ENCODE data around the gene AXIN1.
"Not testable (repeated sequence)": the region's sequence is repeated elsewhere in the genome, so short reads cannot be mapped to it uniquely, and the experiment has no call there.

The AXIN1 gene

DNA sequence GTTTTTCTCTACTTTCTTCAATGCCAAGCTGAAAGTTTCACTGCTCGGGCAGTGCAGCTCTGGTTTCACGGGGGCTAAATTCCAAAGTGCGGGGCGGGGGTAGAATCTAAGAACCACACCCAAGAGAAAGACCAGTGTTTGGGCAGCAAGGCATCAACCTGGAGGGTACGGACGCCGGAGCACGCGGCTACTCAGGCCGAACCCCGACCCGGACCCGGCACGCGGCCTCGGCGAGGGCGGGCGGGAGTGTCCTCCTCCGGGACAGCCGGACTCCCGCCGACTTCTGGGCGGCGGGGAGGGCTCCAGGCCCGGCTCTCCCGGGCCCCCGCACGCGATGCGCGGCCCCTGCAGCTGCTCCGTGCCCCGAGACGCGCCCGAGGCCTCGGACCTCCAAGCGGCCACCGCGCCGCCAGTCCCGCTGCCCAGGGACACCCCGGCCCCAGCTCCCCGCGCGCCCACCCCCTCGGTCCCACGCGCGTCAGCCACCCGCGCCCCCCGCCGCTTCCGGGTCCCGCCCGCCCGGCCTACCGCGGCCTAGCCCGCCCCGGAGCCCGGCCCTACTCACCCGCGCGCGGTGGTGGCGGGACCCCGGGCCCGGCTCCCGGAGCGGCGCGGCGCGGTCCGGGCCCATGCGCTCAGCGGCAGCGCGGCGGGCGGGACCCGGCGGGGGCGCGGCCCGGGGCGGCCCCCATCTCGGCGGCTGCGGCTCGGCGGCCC lies 561 bp downstream of the AXIN1 start:
- peak; percentile 51 for DNase-seq

DNA sequence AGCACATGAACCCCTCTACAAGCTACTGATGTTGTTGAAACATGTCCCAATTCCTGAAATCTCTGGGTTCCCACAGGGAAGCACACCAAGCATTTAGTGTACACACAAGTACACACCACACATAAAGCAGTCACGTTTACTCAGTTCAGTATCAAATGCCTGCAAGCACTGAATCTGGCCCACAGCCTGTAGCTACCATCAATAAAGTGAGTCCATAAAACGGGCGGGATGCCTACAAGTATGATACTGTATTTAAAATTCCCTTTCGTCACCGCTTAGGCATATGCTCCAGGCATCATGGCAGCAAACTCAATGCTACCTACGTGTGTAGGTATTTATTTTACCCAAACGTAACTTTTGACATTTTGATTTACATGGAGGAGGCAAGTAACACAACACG lies 2.3 kb downstream of the AXIN1 start:
- DNase-seq = no peak
- ATAC-seq = no peak

More for the DNA sequence above, 561 bp downstream of the AXIN1 start:
- ATAC-seq = peak; percentile 21

DNA sequence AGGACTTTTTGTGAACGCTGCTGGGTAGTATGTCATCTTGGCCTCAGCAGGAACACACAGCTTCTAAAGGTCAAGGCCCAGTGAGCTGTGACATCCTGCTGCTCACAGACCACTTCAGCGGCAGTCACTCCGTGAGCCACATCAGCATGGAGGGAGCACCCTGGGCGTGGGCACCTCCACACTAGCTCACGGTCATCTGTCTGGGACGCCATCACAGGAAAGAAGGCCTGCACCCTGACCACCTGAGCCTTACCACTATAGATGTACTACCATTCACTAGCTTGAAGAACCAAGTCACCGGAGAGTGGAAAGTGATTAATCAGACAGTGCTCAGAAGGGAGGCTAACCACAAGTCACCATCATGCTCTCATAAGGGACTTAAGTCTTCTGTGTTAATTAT lies 3.3 kb downstream of the AXIN1 start:
- ATAC-seq (peak; percentile 39), DNase-seq (peak; percentile 38)

DNA sequence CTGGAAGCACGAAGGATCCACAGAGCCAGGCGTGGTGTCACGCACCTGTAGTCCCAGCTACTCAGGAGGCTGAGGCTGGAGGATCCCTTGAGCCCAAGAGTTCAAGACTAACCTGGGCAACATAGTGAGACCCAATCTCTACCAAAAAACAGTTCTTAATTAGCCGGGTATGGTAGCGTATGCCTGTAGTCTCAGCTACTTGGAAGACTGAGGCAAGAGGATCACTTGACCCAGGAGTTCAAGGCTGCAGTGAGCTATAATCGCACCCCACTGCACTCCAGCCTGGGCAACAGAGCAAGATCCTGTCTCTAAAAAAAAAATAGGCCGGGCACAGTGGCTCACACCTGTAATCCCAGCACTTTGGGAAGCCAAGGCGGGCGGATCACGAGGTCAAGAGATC lies 4.0 kb downstream of the AXIN1 start:
- DNase-seq, ATAC-seq: not testable (repeated sequence)

DNA sequence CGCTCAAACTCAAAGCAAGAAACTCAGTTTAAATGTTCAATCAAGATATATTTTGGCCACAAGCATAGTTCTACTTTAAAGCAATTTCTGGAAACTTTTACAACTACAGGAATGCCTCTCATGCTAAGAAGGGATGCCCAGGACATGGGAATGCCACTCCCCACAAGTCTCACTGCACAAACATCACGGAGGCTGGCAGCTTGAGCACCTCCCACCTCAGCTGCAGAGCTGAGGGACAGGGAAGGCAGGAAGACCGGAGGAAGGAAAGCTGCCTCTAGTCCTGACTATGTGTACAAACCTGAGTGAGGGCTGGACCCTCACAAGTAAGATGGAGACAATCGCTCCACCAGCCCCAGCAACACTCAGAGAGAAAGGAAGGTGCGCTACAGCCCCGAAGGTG lies 5.3 kb downstream of the AXIN1 start:
- ATAC-seq (no peak), DNase-seq (no peak)

DNA sequence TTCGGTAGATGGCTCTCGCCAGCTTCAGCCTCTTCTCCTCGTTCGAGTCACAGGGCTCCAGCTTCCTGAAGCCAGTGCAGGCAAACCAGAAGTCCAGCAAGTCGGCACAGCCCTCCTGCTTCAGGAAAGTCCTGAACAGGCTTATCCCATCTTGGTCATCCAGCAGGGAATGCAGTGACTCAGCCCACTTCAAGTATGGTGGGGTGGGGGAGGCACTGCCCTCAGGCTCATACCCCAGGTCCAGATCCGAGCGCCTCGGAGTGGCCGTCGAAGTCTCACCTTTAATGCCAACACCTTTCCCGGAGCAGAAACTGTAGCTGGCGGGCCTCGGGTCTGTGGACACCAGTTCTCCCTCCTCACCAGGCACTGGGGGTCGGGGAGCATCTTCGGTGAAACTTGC lies 5.9 kb downstream of the AXIN1 start:
- no peak for ATAC-seq
- DNase-seq = no peak

DNA sequence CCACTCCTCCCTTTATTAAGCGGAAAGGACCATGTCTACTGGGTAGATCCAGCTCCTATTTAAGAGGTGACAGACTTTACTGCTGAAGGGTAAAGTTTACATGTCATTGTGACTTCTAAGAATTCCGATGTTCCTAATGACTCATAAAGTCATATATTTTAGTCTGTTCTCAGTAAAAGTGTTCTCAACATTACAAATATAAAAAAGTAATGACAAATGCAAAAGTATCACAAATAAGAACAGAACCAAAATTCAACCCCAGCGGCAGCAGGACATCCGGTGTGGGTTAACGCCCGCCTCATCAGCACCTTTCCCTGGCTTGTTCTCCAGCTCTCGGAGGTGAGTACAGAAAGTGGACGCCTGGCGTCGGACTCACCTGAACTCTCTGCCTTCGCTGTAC lies 6.8 kb downstream of the AXIN1 start:
- ATAC-seq (no peak), DNase-seq (no peak)

DNA sequence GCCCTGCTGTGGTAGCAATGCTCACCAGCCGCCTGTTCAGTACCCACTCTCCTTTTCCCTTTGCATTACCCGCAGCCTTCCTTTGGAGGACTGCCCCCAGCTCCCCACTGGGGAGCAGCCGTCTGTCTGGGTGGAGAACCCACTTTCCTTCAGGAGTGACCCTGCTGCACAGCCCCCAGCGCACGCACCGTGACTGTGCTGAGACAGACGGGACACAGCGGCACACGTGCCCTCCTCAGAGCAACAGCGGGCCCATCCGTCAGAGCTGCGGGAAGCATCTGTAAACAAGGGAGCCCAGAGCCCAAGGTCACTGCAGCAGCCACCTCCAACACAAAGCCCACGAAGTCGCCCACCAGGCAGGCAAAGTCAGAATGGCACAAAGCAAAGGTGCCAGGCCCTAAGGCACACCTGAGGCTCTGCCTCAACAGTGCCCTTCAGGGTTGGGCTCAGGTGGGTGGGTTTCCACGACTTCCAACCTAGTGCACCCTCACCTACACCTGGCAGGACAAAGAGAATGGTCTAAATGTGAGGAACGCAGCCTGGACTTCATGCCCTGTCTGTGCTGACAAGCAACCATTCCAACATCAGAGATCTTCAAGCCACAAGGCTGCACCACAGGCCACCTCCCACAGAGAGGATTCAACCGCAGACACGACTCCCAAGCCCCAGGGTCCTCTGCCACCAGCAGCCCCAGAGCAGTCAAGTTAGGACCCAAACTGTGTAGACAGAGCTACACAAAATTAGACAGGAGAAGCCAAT lies 9.9 kb downstream of the AXIN1 start:
- DNase-seq = no peak
- peak; percentile 28 for ATAC-seq

DNA sequence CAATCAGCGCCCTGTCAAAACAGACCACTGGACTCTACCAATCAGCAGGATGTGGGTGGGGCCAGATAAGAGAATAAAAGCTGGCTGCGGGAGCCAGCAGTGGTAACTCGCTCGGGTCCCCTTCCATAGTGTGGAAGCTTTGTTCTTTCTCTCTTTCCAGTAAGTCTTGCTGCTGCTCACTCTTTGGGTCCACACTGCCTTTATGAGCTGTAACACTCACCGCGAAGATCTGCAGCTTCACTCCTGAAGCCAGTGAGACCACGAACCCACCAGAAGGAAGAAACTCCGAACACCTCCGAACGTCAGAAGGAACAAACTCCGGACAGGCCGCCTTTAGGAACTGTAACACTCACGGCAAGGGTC lies 10.6 kb downstream of the AXIN1 start:
- not testable (repeated sequence) for ATAC-seq, DNase-seq

DNA sequence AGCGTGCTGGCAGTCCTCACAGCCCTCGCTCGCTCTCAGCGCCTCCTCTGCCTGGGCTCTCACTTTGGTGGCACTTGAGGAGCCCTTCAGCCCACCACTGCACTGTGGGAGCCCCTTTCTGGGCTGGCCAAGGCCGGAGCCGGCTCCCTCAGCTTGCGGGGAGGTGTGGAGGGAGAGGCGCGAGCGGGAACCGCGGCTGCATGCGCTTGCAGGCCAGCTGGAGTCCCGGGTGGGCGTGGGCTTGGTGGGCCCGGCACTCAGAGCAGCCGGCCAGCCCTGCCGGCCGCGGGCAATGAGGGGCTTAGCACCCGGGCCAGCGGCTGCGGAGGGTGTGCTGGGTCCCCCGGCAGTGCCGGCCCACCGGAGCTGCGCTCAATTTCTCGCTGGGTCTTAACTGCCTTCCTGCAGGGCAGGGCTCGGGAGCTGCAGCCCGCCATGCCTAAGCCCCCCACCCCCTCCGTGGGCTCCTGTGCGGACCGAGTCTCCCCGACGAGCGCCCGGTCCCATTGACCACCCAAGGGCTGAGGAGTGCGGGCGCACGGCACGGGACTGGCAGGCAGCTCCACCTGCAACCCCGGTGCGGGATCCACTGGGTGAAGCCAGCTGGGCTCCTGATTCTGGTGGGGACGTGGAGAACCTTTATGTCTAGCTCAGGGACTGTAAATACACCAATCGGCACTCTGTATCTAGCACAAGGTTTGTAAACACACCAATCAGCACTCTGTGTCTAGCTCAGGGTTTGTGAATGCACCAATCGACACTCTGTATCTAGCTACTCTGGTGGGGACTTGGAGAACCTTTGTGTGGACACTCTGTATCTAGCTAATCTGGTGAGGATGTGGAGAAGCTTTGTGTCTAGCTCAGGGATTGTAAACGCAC lies 11.2 kb downstream of the AXIN1 start:
- DNase-seq, ATAC-seq: not testable (repeated sequence)

DNA sequence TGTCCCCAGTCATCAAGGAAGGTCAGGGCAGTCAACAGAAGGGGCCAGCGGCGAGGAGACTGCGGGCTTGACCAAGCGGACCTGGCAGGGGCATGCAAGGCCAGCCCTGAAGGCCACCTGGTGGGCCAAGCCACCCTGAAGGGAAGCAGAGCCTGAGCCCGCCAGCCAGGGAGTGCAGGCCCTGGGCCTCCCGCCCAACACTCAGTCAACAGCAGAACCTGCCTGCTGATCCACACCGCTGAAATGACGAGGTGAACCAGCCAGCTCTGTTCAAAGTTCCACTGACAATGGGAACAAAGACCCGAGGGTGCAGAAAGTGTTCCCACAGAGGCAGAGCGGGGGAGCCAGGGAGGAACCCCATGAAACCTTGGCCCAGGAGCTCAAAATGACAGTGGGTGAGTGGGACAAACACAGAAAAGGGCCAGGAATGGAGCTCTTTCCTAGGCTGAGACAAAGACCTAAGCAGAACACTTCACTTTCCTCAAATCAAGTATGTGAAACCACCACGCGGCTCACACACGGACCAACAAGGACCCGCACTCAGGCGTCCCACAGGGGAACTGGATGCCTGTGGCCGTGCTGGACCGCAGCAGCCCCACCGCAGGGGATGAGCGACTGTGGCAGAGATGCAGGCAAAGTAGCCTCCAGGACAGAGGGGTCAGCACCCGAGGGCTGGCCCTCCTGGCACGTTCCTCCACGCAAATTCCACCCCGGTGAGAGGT lies 12.0 kb downstream of the AXIN1 start:
- no peak for DNase-seq
- no peak for ATAC-seq

DNA sequence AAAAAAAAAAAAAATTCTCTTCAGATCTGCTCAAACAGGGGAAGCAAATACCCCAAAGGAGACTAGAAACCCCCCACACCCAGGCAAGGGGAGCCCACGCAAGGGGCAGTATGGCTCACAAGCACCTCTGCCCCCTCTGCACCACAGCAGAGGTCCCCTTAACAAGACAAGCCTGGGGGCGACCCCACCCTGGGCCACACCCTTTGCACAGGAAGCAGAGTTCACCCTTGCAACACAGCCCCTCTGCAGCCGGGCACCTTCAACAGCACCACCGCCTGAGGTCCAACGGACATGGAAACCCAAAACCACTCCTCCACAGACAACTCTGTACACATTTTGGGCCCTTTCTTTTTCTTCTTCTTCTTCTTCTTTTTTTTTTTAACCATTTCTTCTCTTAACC lies 12.8 kb downstream of the AXIN1 start:
- ATAC-seq (peak; percentile 25), DNase-seq (no peak)

DNA sequence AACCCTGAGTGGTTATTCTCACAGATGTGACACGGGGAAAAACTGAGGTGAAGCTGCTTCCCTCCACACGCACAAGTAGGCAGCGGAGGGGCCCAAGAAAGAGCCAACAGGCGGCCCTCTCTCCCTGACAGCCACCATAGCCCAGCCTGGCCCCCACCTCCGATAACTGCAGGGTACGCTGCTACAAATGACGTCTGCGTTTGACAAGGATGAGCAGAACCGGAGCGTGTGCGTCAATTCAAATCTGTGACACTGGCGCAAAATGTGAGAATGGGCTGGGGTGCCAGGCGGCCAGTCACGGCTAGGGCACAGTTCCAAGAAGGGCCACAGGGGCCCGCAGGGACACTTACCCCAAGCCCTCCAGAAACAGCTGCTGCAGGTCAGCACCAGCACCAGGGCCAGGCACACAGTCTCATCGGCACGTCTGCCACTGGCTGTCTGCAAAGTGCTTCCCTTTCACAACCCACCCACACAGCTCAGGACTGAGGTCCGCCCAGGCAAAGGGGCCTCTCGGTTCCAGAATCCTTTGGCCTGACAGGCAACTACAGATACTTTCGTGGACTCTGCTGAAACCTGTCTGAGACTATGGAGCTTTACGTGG lies 14.4 kb downstream of the AXIN1 start:
- ATAC-seq (no peak), DNase-seq (no peak)

DNA sequence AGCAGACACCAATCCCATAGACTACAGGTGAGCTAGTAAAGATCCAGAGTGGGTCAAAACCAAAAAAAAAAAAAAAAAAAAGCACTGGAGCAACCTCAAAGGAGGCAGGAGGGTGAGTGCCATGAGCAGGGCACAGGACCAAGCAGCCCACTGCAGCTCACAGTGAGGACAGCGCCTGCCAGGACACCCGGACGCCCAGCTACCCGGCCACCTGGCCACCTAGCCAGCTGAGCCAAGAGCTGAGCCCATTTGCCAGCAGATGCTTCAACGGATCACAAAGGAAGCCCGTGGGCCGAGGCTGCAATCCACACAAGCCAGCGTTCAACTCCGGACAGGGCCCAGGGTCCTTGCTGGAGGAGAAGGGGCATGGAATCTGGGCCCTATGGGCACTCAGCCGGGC lies 15.1 kb downstream of the AXIN1 start:
- ATAC-seq (no peak), DNase-seq (no peak)

DNA sequence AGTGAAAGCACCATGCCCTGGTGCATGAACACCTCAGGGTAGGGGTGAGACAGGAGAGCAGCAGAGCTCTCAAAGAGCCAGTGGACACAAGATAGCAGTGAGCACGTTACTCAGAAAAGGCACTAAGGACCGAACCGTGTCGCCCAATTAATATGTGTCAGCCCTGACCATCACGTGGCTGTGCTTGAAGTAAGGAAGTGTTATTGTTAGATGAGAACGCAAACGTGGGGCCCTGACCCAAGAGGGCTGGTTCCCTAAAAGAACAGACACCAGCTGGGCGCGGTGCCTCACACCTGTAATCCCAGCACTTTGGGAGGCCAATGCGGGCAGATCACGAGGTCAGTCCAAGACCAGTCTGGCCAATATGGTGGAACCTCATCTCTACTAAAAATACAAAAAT lies 16.3 kb downstream of the AXIN1 start:
- ATAC-seq = no peak
- DNase-seq = no peak

DNA sequence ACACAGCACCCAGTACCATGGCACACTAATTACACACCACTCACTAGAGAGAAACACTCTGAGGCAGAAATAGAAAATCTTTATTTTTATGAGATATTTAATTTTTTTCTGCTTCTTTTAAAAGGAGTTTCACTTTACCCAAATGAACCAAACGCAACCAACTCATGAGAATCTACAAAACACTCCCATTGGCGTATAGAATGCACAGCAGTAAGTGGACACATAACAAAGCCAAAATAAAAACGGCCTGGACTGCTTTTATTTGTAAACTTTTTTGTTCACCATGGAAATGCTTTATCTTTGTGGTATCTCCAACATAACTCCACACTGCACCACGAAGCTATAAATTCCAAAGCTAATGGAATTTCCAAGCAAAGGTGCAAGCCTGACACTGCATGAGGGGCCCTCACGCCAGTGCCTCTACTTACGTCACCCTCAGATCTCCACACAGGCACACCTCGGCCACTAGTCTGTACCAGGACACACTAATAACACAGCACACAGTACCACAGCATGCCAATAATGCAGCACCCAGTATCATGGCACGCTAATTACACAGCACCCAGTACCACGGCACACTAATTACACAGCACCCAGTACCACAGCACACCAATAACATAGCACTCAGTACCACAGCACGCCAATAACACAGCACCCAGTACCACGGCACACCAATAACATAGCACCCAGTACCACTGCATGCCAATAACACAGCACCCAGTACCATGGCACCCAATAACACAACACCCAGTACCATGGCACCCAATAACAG lies 17.5 kb downstream of the AXIN1 start:
- not testable (repeated sequence) for ATAC-seq, DNase-seq

DNA sequence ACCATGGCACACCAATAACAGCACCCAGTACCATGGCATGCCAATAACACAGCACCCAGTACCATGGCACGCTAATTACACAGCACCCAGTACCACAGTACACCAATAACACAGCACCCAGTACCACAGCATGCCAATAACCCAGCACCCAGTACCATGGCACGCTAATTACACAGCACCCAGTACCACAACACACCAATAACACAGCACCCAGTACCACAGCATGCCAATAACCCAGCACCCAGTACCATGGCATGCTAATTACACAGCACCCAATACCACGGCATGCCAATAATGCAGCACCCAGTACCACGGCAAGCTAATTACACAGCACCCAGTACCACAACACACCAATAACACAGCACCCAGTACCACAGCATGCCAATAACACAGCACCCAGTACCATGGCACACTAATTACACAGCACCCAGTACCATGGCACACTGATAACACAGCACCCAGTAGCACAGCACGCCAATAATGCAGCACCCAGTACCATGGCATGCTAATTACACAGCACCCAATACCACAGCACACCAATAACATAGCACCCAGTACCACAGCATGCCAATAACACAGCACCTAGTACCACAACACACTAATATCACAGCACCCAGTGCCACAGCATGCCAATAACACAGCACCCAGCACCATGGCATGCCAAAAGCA lies 18.2 kb downstream of the AXIN1 start:
- DNase-seq, ATAC-seq: not testable (repeated sequence)

DNA sequence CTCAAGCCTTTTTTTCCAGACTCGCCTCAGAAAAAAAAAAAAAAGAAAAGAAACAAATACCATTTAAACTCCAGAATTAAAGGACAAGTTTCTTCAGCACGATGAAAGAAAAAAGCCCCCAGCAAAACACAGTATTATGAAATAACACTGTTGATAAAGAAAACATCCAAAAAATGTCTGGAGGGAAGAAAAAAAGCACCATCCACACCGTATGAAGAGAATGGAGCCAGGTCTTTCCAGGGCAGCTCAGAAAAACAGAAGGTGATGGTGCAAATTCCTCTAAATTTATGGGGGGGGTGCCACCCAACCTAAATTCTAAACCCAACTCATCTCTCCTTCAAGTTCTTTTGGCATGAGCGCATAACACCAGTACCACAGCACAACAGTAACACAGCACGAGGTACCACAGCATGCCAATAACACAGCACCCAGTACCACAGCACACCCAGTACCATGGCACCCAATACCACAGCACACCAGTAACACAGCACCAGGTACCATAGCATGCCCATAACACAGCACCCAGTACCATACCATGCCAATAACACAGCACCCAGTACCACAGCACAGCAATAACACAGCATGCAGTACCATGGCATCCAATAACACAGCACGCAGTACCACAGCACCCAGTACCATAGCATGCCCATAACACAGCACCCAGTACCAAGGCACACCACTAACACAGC lies 19.0 kb downstream of the AXIN1 start:
- DNase-seq (no peak), ATAC-seq (no peak)

DNA sequence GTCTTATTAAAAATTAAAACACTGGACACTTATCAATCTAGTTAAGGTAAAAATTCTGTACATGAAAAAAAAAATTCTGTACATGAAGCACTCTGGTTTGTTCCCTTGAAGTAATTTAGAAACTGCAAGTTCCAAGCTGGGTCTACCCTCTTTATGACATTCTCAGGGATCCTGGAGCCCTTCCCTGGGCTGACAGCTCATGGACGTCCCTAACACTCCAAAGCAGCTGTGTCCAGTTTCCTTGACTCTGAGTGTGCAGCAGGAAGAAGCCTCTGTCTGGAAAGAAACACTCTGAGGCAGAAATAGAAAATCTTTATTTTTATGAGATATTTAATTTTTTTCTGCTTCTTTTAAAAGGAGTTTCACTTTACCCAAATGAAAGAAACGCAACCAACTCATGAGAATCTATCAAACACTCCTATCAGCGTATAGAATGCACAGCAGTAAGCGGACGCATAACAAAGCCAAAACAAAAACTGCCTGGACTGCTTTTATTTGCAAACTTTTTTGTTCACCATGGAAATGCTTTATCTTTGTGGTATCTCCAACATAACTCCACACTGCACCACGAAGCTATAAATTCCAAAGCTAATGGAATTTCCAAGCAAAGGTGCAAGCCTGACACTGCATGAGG lies 21.2 kb downstream of the AXIN1 start:
- not testable (repeated sequence) for DNase-seq, ATAC-seq

Data from stimulated activated naive CD8-positive, alpha-beta T cell treated with anti-CD3 and anti-CD28 coated beads, Interleukin-15, Interleukin-2, amounts not matched to agents 100 U/mL and 50 U/mL, for 24 hours (primary cell).